Neural crest cell (in vitro differentiated cells): Measurements from ENCODE around the gene EYA4. TPM values are rescaled to one million over a fixed set of nuclear protein-coding genes. Genes with fewer than 3 reads are reported as not detected.

Source experiments
- DNase-seq: peaks from one replicate; pipeline ENCODE4 v3.0.0; 2021; ENCODE audit warnings: low read depth, mixed read lengths, low spot score
- H3K27ac Mint-ChIP-seq: one replicate; pipeline ENCODE4 v1.8.0; 2021; ENCODE audit warnings: mild to moderate bottlenecking, mixed read lengths; ENCODE audit not compliant: unreplicated experiment
- H3K27me3 Mint-ChIP-seq: 2 replicates; pipeline ENCODE4 v1.8.0; 2021; ENCODE audit warnings: low read depth, mild to moderate bottlenecking, mixed read lengths
- H3K36me3 Mint-ChIP-seq: 2 replicates; pipeline ENCODE4 v1.8.0; 2021; ENCODE audit warnings: low read depth, mild to moderate bottlenecking, mixed read lengths
- H3K4me1 Mint-ChIP-seq: 2 replicates; pipeline ENCODE4 v1.8.0; 2021; ENCODE audit warnings: mixed read lengths
- H3K4me3 Mint-ChIP-seq: one replicate; pipeline ENCODE4 v1.8.0; 2021; ENCODE audit warnings: mild to moderate bottlenecking, mixed read lengths
- H3K9me3 Mint-ChIP-seq: 2 replicates; pipeline ENCODE4 v1.8.0; 2021; ENCODE audit warnings: mixed read lengths
- total RNA-seq: library from RNA; stranded (reverse); gene quantifications from 2 replicates; pipeline ENCODE4 v1.2.1, GENCODE V29; 2021
- TF ChIP-seq, protein P1 (sequence below): fragments of 200-600 bp; sonication (generic); conservative IDR thresholded peaks from 2 replicates; pipeline ENCODE4 v1.5.0; 2021; ENCODE audit warnings: antibody characterized with exemption, mild to moderate bottlenecking

Gene EYA4
- total RNA-seq, 1 donor from 2014 or later, result 1.6 TPM

DNA sequence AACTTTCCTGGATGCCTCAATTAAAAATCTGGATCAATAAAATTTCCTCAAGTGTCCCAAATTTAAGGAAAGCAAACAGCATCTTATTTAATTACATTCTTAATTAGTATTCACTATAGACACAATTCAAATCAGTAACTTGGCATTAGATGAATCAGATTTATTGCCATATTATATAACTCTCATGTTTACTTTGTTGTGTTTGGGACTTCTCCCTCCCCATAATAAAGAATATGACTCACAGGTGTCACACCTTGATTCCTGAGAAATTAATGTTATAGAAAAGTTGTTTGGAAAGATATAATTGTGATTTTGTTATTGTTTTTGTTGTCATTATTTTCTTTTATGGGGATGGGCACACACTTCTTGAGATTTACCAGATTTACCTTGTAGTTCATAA, 18.4 kb downstream of the EYA4 start:
- no peaks in the 10 kb centered on the region for H3K36me3 Mint-ChIP-seq
- no peaks in the 10 kb centered on the region for H3K9me3 Mint-ChIP-seq
- H3K4me3 Mint-ChIP-seq, result no peak overlapping the region
- DNase-seq, result no peak
- no peak overlapping the region for H3K27ac Mint-ChIP-seq
- TF ChIP-seq, protein P1, sequence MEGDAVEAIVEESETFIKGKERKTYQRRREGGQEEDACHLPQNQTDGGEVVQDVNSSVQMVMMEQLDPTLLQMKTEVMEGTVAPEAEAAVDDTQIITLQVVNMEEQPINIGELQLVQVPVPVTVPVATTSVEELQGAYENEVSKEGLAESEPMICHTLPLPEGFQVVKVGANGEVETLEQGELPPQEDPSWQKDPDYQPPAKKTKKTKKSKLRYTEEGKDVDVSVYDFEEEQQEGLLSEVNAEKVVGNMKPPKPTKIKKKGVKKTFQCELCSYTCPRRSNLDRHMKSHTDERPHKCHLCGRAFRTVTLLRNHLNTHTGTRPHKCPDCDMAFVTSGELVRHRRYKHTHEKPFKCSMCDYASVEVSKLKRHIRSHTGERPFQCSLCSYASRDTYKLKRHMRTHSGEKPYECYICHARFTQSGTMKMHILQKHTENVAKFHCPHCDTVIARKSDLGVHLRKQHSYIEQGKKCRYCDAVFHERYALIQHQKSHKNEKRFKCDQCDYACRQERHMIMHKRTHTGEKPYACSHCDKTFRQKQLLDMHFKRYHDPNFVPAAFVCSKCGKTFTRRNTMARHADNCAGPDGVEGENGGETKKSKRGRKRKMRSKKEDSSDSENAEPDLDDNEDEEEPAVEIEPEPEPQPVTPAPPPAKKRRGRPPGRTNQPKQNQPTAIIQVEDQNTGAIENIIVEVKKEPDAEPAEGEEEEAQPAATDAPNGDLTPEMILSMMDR, result no peak
- H3K4me1 Mint-ChIP-seq, result no peaks in the 10 kb centered on the region
- no peaks in the 10 kb centered on the region for H3K27me3 Mint-ChIP-seq

DNA sequence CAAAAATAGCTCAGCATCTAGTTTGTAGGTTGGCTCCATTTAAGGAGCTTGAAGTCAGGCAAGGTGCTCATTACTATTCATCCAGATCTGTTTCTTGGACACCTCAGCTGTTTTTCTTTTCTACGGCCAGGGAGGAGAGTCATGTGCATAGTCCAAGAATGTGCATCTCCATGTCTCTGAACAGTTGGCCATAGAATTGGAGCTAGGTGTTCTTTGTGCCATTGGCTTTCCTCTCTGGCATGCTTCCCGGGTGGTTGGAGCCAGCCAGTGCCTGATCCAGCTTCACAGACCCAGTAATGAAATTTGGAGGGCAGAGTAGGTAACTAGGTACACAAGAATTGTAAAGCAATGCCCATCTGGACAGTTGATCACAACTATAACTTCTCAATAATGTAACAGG, 21.6 kb downstream of the EYA4 start:
- Mint-ChIP-seq H3K9me3 (no peaks in the 10 kb centered on the region), H3K27me3 (no peaks in the 10 kb centered on the region), H3K4me3 (no peak overlapping the region), H3K36me3 (no peaks in the 10 kb centered on the region), H3K27ac (no peak overlapping the region), H3K4me1 (no peaks in the 10 kb centered on the region)
- DNase-seq, result no peak
- TF ChIP-seq, protein P1, result no peak

DNA sequence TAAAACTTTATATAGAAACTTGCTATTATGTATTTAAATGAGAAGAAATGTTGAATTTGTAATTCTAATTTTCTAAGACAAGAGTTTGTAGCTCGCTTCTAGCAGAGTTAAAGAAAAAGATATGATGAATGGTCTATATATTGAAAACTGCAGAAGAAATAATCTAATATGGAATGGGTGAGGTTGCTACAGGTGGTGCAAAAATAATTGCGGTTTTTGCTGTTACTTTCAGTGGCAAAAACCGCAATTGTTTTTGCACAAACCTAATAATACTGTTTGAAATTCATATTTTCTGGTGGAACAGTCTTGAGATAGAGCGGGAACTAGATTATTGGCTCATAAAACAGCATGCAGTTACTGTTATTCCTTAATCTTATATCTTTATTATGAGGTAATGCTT, 23.9 kb downstream of the EYA4 start:
- Mint-ChIP-seq H3K27ac (no peak overlapping the region), H3K27me3 (no peaks in the 10 kb centered on the region), H3K4me3 (no peak overlapping the region), H3K9me3 (no peaks in the 10 kb centered on the region), H3K36me3 (no peaks in the 10 kb centered on the region), H3K4me1 (no peaks in the 10 kb centered on the region)
- TF ChIP-seq, protein P1, result no peak
- no peak for DNase-seq

DNA sequence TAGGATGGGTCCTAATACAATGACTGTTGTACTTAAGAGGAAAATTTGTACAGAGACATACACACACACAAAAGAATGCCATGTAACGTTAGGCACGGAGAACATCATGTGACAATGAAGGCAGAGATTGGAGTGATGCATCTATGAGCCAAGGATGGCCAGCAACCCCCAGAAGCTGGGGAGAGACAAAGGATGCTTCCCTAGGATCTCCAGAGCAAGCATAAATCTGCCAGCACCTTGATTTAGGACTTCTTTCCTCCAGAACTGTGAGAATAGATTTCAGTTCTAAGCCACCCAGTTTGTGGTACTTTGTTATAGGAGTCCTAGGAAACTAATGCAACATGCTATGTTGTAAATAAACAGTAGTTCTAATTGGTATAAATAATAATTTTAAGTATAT, 25.0 kb downstream of the EYA4 start:
- no peak overlapping the region for H3K27ac Mint-ChIP-seq
- no peaks in the 10 kb centered on the region for H3K36me3 Mint-ChIP-seq
- TF ChIP-seq, protein P1, result no peak
- H3K4me1 Mint-ChIP-seq, result no peaks in the 10 kb centered on the region
- no peaks in the 10 kb centered on the region for H3K27me3 Mint-ChIP-seq
- H3K9me3 Mint-ChIP-seq, result no peaks in the 10 kb centered on the region
- DNase-seq, result no peak
- no peak overlapping the region for H3K4me3 Mint-ChIP-seq

DNA sequence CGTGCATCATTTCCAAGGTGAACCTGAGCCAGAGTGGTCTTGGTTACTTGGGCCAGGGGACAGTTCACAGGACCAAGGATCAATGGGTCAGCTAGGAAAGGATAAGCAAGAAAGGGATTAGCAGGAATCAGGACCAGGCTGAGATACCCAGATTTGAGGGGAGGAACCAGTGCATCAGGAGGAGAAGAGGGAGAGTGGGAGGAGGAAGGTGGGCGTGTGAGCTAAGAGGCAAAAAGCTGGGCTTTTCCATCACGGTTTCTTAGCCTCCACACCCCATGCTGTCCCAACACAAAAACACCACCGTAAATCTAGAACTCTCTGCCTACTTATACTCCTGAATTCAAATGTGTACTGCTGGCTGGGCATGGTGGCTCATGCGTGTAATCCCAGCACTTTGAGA, 27.5 kb downstream of the EYA4 start:
- no peaks in the 10 kb centered on the region for H3K9me3 Mint-ChIP-seq
- no peaks in the 10 kb centered on the region for H3K27me3 Mint-ChIP-seq
- no peak for DNase-seq
- H3K4me1 Mint-ChIP-seq, result no peaks in the 10 kb centered on the region
- H3K4me3 Mint-ChIP-seq, result no peak overlapping the region
- peaks cover 3% of the 10 kb centered on the region for H3K36me3 Mint-ChIP-seq
- TF ChIP-seq, protein P1, result no peak
- no peak overlapping the region for H3K27ac Mint-ChIP-seq

DNA sequence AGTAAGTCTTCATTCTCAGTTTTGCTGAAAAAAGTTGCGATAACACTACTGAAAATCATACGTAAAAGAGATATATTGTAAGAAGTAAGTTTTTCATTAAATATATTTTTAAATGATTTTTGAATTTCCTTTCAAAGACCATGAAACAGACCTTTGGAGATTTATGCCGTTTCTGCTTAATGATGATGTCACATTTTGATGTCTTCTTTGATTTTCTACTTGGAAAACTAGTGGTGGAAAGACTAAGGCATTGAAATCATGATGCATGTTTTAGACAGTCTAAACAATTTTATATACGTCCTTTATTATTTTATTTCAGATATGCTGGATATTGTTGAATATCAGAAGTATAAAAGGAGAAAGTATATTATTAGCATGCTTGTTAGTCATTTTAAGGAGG, 33.7 kb downstream of the EYA4 start:
- Mint-ChIP-seq H3K27me3 (no peaks in the 10 kb centered on the region), H3K9me3 (no peaks in the 10 kb centered on the region), H3K36me3 (peaks cover 3% of the 10 kb centered on the region), H3K4me1 (no peaks in the 10 kb centered on the region), H3K27ac (no peak overlapping the region), H3K4me3 (no peak overlapping the region)
- TF ChIP-seq, protein P1, result no peak
- no peak for DNase-seq
